ENCODE results near the gene MIGA1. TPM values are rescaled to one million over a fixed set of nuclear protein-coding genes. Genes with fewer than 3 reads are reported as not detected.

Gene MIGA1
- polyA plus RNA-seq, 2 of the 4 experiments (the other 2 are of a cell fraction): 6.5 to 7.4 TPM

- Histone ChIP-seq H3K27ac (no peak overlapping the region), H3K4me3 (no peak overlapping the region), H3K9me3 (no peaks in the 10 kb centered on the region), H3K4me2 (no peak overlapping the region; the same call in 2 of the 3 replicates), H3K4me1 (peaks cover 9% of the 10 kb centered on the region; the same call in 2 of the 3 replicates)
- ChIA-PET CTCF (no interaction called here), POLR2A (no interaction called here)
- ATAC-seq (no peak), DNase-seq (ENCODE audit: low read depth in 1 of 2, low spot score in 1 of 2) (peak in 1 of 2 experiments; percentile 12), FAIRE-seq (no peak)
- TF ChIP-seq NFE2L2 (conservative IDR thresholded peaks at IDR 0.05; ENCODE audit: low read length) (no peak), ZSCAN20 (CRISPR knock-in tag; IDR thresholded peaks at IDR 0.05) (no peak), RARB (CRISPR knock-in tag; IDR thresholded peaks at IDR 0.05) (no peak), HES2 (IDR thresholded peaks at IDR 0.05) (no peak), BCL3 (IDR thresholded peaks at IDR 0.05) (no peak), HMGXB4 (CRISPR knock-in tag; IDR thresholded peaks at IDR 0.05; ENCODE audit: borderline replicate concordance) (no peak), E2F6 (IDR thresholded peaks at IDR 0.05; ENCODE audit: borderline replicate concordance, low read depth) (no peak), ZNF302 (CRISPR knock-in tag; IDR thresholded peaks at IDR 0.05) (no peak), NPAS2 (CRISPR knock-in tag; IDR thresholded peaks at IDR 0.05; ENCODE audit: borderline replicate concordance) (no peak), RNF2 (IDR thresholded peaks at IDR 0.05; ENCODE audit: borderline replicate concordance, low read depth) (no peak), ZC3H11A (IDR thresholded peaks at IDR 0.05) (no peak), FOXS1 (CRISPR knock-in tag; IDR thresholded peaks at IDR 0.05) (no peak), RCOR1 (IDR thresholded peaks at IDR 0.05; ENCODE audit: low read depth, low read length) (no peak), MAFK (IDR thresholded peaks at IDR 0.05; ENCODE audit: partially characterized antibody) (no peak), MAX (IDR thresholded peaks at IDR 0.05) (no peak)
- WGBS (ENCODE audit: missing lambda C conversion rate): 87% methylated on average over 4 of the region's 4 CpGs
These were observed 95.5 kb downstream of the MIGA1 start for GRCh38 chr1:77874804-77875445.

- Histone ChIP-seq H3K4me1 (peaks cover 9% of the 10 kb centered on the region; the same call in 2 of the 3 replicates), H3K4me3 (no peak overlapping the region), H3K9me3 (no peaks in the 10 kb centered on the region), H3K27ac (no peak overlapping the region), H3K4me2 (no peak overlapping the region)
- ATAC-seq (no peak), DNase-seq (ENCODE audit: low read depth in 1 of 2, low spot score in 1 of 2) (no peak), FAIRE-seq (no peak)
- TF ChIP-seq POLR2A (IDR thresholded peaks at IDR 0.05; ENCODE audit: low read length) (no peak), USF2 (IDR thresholded peaks at IDR 0.05) (no peak), CEBPB (IDR thresholded peaks at IDR 0.05) (no peak), ZFP36 (IDR thresholded peaks at IDR 0.05; ENCODE audit: borderline replicate concordance, partially characterized antibody) (no peak)
- POLR2A ChIA-PET: no interaction called here
- CTCF ChIA-PET: no interaction called here
- 60% methylated on average over 4 of the region's 4 CpGs for WGBS (ENCODE audit: missing lambda C conversion rate)
These were observed 97.4 kb downstream of the MIGA1 start for GRCh38 chr1:77876884-77877283.

GRCh38 chr1:77881061-77881460 lies 101.6 kb downstream of the MIGA1 start:
- WGBS (ENCODE audit: missing lambda C conversion rate): 100% methylated on average over 1 of the region's 1 CpG
- TF ChIP-seq SMC3 (IDR thresholded peaks at IDR 0.05): no peak
- TF ChIP-seq BCL3 (IDR thresholded peaks at IDR 0.05): no peak
- no peak for TF ChIP-seq ZNF302 (CRISPR knock-in tag; IDR thresholded peaks at IDR 0.05)
- TF ChIP-seq ATOH8 (CRISPR knock-in tag; IDR thresholded peaks at IDR 0.05; ENCODE audit: low read depth): no peak
- no peak for TF ChIP-seq HMGXB4 (CRISPR knock-in tag; IDR thresholded peaks at IDR 0.05; ENCODE audit: borderline replicate concordance)
- TF ChIP-seq PBX3 (IDR thresholded peaks at IDR 0.05): no peak
- no peak for TF ChIP-seq ESRRA (IDR thresholded peaks at IDR 0.05; ENCODE audit: borderline replicate concordance, low read length)

More at GRCh38 chr1:77881061-77881460, 101.6 kb downstream of the MIGA1 start:
- Histone ChIP-seq H3K4me2 (no peak overlapping the region), H3K27ac (no peak overlapping the region), H3K4me3 (no peak overlapping the region), H3K4me1 (no peaks in the 10 kb centered on the region), H3K9me3 (no peaks in the 10 kb centered on the region)
- ATAC-seq (no peak), FAIRE-seq (no peak), DNase-seq (ENCODE audit: low read depth in 1 of 2, low spot score in 1 of 2) (no peak)
- CTCF ChIA-PET: no interaction called here
- POLR2A ChIA-PET: no interaction called here
